GM21423 (cell line): ENCODE results near the gene MRPL21.
"Not testable (repeated sequence)": the region's sequence is repeated elsewhere in the genome, so short reads cannot be mapped to it uniquely, and the experiment has no call there.

Source experiments
- ATAC-seq: cut with Tn5 transposase; IDR thresholded peaks from one replicate; pipeline ENCODE4 v1.9.1; 2021; ENCODE audit warnings: mild to moderate bottlenecking, moderate library complexity; ENCODE audit not compliant: unreplicated experiment

Gene MRPL21

DNA sequence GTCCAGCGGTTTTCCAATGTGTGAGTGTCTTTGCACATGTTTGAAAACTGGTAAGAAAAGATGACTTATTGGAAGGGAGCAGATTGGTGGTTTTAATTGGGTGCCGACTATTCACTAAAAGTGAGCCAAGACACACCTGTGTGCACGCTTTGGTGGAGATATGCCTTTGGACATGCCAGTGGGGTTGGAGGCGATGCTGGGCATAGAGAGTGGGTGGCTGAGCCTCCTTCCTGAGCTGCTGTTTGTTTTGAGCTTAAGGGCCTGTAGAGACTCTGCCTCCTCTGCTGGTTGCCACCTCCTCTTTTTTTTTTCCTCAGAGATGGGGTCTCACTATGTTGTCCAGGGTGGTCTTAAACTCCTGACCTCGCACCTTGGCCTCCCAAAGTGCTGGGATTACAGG lies 9.6 kb upstream of the MRPL21 start:
- ATAC-seq: no peak

DNA sequence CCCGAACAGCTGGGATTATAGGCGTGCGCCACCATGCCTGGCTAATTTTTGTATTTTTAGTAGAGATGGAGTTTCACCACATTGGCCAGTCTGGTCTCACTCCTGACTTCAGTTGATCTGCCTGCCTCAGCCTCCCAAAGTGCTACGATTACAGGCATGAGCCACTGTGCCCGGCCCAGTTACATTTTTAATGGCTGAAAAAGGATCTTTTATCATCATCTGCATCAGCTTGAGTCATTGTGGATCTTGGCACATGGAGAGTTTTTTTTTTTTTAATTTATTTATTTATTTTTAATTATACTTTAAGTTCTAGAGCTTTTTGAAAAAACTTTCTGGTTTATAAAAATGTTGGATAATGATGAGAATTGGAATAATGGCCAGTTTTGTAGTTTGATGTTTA lies 8.6 kb upstream of the MRPL21 start:
- ATAC-seq: no peak

- ATAC-seq: no peak
These were observed 8.1 kb upstream of the MRPL21 start for GRCh38 chr11:68911731-68912130.

- ATAC-seq: no peak
These were observed 7.3 kb upstream of the MRPL21 start for GRCh38 chr11:68910965-68911364.

GRCh38 chr11:68908273-68908672 lies 4.6 kb upstream of the MRPL21 start:
- no peak for ATAC-seq

GRCh38 chr11:68905421-68906360 lies 2.1 kb upstream of the MRPL21 start:
- no peak for ATAC-seq

GRCh38 chr11:68904248-68904847 lies 716 bp upstream of the MRPL21 start:
- ATAC-seq: peak; percentile 18

DNA sequence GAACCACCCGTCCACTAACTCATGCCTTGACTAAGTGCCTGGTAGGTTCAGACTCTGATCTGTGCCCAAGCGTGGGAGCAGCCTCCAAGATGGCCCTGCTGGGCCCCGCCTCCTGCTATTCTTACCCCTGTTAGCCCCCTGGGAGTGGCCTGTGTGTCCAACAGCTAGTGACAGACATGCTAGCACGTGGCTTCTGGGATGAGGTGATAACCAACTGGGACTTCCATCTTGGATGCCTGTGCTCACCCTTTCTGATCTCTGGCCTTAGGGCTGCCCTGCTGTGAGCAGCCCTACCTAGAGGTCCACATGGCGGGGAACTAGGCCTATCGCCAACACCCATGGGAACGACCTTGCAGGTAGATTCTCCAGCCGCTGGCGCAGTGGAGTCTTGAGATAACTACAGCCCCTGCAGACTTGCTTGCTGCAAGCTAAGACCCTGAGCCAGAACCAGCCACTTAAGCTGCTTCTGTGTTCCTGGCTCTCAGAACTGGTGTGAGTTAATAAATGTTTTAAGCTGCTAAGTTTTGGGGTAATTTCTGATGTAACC lies 2.7 kb downstream of the MRPL21 start:
- ATAC-seq: no peak

- ATAC-seq: no peak
These were observed 6.2 kb downstream of the MRPL21 start for GRCh38 chr11:68897441-68897840.

DNA sequence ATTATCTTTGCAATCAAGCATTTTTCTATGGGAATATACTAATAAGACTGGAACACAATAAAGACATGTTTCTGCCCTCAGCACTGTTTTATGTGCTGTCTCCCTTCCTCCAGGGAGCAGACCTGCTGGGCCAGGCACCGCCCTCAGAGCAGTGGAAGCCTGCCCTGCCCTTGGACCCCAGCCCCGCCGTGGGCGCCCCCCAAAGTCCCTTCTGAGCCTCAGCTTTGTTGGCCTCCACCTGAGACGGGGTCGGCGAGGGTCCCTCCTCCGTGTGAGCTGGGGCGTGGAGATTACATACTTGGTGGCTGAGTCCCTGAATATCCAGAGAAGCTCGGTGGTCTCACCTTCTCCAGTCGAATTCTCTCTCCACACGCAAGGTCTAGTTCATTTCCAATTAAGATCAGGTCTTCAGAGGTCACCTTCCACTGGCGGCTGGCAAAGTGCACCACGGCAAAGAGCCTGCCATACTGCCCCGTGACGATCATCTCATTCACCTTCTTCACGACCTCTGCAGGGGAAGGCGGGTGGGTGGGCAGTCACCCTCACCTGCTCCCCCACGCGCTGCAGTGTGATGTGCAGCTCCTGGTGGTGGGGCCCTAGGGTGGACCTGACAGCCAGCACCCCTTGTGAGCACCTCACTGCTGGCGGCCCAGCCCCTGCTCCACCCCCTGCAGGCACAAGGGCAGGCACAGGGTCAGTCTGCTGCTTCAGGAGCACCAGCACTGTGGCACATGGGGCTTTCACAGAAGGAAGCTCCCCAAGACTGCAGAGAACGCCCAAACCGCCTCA lies 7.3 kb downstream of the MRPL21 start:
- ATAC-seq: no peak

DNA sequence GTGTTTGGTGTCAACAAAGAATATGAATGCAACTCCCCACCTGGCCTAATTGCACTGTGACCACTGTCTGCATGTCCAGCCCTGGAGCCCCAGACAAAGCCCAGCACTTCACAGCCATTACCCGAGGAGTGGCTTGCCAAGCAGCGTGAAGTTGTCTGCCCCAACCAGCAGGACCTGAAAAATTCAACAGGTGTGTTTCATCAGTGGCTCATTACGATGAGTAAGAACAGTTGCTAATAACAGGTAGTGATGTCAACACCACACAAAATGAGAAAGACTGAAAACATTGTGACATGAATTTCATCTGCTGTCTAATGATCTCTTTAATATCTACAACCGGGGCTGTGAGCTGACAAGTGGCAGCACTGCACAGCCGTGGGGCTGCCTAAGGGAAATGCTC lies 10.3 kb downstream of the MRPL21 start:
- no peak for ATAC-seq

GRCh38 chr11:68892576-68892975 lies 11.1 kb downstream of the MRPL21 start:
- no peak for ATAC-seq

DNA sequence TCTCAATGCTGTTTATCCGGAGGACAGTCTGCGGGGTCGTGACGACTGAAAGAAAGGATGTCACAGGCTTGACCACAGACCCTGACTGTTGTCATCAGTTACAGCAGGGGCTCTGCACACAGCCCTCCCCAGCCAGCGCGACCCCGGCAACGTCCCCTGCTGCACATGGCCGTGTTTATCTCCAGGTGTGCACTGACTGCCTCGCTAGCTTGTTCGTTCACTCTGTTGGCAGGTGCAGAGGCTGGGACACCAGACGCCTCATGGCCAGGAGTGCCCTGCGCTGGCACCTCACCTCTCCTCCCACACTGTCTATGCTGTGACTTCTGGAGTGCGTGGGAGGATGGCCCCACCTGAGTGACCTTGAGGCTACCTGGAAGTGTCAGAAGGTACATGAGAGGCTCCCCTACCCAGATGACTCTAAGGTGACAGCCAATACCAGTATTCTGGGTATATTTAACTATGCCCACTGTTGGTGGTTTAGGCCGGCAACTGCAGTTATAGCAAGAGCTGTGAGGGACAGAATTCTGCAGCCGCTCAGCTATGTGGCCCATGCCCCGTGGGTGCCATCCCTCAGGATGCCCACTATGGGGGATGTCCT lies 12.2 kb downstream of the MRPL21 start:
- ATAC-seq: no peak

- no peak for ATAC-seq
These were observed 13.0 kb downstream of the MRPL21 start for GRCh38 chr11:68890490-68891231.

- no peak for ATAC-seq
These were observed 13.6 kb downstream of the MRPL21 start for GRCh38 chr11:68889948-68890446.

DNA sequence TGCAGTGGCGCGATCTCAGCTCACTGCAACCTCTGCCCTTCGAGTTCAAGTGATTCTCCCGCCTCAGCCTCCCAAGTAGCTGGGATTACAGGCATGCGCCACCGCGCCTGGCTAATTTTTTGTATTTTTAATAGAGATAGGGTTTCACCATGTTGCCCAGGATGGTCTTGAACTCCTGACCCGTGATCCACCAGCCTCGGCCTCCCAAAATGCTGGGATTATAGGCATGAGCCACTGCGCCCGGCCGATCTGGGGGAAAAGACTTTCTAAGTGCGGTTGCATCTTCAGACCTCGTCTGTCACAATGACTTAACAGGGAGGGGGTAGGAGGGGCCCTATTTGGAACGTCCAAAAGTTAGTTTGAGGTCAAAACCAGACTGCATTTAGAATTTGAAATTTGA lies 18.8 kb downstream of the MRPL21 start:
- not testable (repeated sequence) for ATAC-seq

DNA sequence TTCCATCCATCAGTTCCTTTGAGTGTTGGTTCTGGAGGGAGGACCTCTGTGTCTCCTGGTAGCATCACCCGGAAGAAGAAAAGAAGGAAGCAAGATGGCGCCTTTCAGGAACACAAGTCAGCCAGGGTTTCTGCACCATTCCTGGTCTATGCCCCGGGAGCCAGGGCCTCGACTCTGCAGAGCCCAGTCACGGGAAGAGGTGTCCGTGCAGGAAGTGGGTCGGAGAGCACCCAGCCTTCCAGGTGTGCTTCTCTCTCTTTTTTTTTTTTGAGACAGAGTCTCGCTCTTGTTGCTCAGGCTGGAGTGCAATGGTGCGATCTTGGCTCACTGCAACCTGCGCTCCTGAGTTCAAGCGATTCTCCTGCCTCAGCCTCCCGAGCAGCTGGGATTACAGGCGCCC lies 21.2 kb downstream of the MRPL21 start:
- ATAC-seq: no peak

DNA sequence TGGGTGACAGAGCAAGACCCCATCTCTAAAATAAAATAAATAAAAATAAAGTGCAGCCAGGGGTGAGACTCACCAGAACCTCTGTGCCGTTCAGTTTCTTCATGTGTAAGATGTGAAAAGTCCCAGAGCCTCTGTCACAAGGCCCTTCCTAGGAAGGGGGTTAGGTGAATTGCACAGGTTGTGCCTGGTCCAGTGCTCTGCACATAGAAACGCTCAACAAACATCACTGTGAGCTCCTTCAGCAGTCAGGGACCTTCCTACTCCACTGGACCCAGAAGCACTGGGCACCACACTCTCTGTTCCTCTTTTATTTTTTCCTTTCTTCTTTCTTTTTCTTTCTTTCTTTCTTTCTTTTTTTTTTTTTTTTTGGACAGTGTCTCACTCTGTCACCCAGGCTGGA lies 22.3 kb downstream of the MRPL21 start:
- no peak for ATAC-seq

DNA sequence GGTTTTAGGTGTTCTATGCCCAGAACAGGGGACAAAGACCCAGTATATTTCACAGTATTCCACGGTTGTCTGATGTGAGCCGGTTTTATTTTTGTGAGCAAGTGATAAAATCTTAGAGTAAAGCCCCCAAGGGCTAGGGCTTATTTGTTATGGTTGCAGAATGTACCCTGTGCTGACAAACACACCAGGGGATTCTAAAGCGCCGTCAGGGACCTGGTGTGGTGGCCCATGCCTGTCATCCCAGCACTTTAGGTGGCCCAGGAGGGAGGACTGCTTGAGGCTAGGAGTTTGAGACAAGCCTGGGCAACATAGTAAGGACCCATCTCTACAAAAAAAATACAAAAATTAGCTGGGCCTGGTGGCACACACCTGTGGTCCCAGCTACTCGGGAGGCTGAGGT lies 22.8 kb downstream of the MRPL21 start:
- ATAC-seq: no peak

DNA sequence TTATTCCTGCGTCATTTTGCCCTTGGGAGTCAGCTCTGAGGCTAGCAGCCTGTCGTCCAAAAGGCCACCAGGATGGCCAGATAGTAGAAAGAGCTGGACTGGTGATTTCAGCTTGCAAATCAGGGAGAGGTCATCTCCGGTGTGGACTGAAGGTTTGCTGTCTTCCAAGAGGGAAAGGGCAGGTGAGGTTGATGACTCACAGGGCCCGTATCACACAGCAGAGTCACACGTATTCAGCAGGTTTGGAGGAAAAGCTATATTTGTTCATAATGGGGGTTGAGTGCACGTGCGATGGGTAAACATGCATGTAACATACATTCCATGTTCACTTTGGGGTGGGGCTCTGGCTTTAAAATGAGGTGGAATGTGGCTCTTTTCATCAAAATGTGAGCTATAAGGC lies 25.6 kb downstream of the MRPL21 start:
- no peak for ATAC-seq
